Natural killer cell treated with Interleukin-12 subunit alpha and Interleukin-12 subunit beta and Interleukin-15 and Interleukin-18, amount 100 ng/mL, for 72 hours (primary cell): ENCODE data around the gene RPE65. TPM values are rescaled to one million over a fixed set of nuclear protein-coding genes. Genes with fewer than 3 reads are reported as not detected.

Experiments used
- ATAC-seq, 2 donors: fragments of 150-1000 bp; cut with Tn5 transposase in 1 of 2; sonication (Bioruptor Pico), chemical (Tn5 transposase) in 1 of 2; 2 replicates each; pipeline ENCODE4 v1.10.0; 2021
- DNase-seq: peaks from one replicate; pipeline ENCODE4 v3.0.0; 2022; ENCODE audit warnings: low spot score
- H3K27ac Mint-ChIP-seq, 2 donors: 1 replicate in 1 of 2; 2 replicates in 1 of 2; pipeline ENCODE4 v1.8.0; 2022; ENCODE audit warnings: mixed read lengths in 2 of 2, mild to moderate bottlenecking in 1 of 2, moderate library complexity in 1 of 2
- H3K27me3 Mint-ChIP-seq, 2 donors: 1 replicate in 1 of 2; 2 replicates in 1 of 2; pipeline ENCODE4 v1.8.0; 2022; ENCODE audit warnings: mixed read lengths in 2 of 2
- H3K36me3 Mint-ChIP-seq: one replicate; pipeline ENCODE4 v1.8.0; 2022; ENCODE audit warnings: mixed read lengths
- H3K4me1 Mint-ChIP-seq, 2 donors: 1 replicate in 1 of 2; 2 replicates in 1 of 2; pipeline ENCODE4 v1.8.0; 2022; ENCODE audit warnings: low read depth in 2 of 2, mixed read lengths in 2 of 2, mild to moderate bottlenecking in 1 of 2
- H3K4me3 Mint-ChIP-seq: one replicate; pipeline ENCODE4 v1.8.0; 2022; ENCODE audit warnings: mixed read lengths
- H3K9me3 Mint-ChIP-seq: 2 replicates; pipeline ENCODE4 v1.8.0; 2022; ENCODE audit warnings: mixed read lengths
- total RNA-seq, 2 donors: library from RNA; stranded (reverse); gene quantifications; one replicate each; pipeline ENCODE4 v1.2.3, GENCODE V29; 2022

RPE65 gene
- total RNA-seq, 2 donors from 2014 or later, result not detected

DNA sequence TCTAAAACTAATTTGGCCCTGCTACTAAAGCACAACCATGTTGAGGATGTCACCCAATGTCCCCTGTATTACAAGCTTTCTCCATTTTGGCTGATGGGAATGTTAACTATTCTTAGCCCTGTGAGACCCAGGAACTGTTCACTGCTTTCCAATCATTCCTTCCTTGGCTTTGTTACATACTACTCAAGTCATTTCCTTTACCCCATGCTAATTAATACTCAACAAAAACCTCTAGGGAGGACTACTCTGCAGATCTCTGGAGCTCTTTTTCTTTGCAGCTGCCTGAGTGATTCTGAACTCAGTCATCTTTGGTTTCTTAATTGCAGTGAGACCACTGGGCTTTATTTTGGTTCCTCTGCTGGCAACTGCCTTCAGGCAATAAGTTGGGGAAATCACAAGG is 23.3 kb upstream of the RPE65 start:
- Mint-ChIP-seq H3K27ac (no peak overlapping the region), H3K9me3 (peaks cover 8% of the 10 kb centered on the region), H3K27me3 (no peaks in the 10 kb centered on the region), H3K4me3 (no peak overlapping the region), H3K4me1 (no peaks in the 10 kb centered on the region), H3K36me3 (peaks cover 4% of the 10 kb centered on the region)
- no peak for ATAC-seq
- DNase-seq, result no peak

DNA sequence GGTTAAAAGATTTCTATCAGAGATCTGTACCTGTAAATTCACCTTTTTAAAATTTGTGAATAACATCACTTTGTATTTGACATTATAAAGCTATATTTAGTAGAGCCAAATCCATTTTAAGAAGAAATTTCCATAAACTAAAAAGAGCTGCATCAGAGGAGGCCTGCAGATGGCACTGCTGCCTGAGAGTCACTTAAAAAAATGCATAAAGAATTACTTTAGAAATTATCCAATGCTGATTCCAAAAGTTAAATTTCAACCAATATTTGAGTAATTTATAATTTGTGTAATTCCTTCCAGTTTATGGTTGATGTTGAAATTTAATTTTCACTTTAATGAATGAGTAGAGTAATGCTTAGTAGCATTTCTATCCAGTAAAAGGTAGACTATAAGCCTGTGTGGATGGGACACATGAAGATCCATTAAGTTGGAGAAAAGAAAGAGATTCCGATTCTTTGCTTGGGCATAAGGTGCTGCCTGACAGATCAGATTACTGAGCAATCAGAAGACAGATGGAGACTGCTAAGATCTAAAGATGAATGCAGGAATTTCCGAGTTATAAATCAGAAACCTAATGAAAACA is 20.7 kb upstream of the RPE65 start:
- H3K27ac Mint-ChIP-seq, result no peak overlapping the region
- ATAC-seq (no peak), DNase-seq (no peak)
- H3K27me3 Mint-ChIP-seq, result peaks cover 0 to under 1% of the 10 kb centered on the region in 2 donors
- H3K36me3 Mint-ChIP-seq, result peaks cover 4% of the 10 kb centered on the region
- H3K4me1 Mint-ChIP-seq, result no peaks in the 10 kb centered on the region
- no peak overlapping the region for H3K4me3 Mint-ChIP-seq
- H3K9me3 Mint-ChIP-seq, result peaks cover 8% of the 10 kb centered on the region

DNA sequence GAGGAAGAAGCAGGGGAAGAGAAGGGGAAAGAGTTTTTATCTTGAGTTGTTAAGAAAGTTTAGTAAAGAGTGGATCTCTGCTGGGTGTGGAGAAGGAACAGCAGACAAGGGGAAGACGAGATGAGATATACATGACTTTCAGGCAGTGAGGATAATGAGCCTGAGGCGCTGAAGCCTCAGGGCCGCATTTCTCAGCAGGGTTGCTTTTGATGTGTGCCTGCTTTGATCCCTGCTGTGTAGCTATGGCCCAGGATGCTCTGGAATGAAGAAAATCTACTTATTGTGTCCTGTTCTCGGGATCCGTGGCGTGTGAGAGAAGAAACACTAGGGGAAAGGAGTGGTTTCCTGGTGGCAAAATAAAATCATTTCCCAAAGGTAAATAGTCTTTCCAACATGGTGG is 15.1 kb upstream of the RPE65 start:
- no peak overlapping the region for H3K4me3 Mint-ChIP-seq
- no peak overlapping the region for H3K27ac Mint-ChIP-seq
- peaks cover 10% of the 10 kb centered on the region for H3K9me3 Mint-ChIP-seq
- no peak for DNase-seq
- H3K27me3 Mint-ChIP-seq, result peaks cover 5 to 18% of the 10 kb centered on the region in 2 donors
- H3K4me1 Mint-ChIP-seq, result no peaks in the 10 kb centered on the region
- ATAC-seq, result no peak
- H3K36me3 Mint-ChIP-seq, result peaks cover 15% of the 10 kb centered on the region

DNA sequence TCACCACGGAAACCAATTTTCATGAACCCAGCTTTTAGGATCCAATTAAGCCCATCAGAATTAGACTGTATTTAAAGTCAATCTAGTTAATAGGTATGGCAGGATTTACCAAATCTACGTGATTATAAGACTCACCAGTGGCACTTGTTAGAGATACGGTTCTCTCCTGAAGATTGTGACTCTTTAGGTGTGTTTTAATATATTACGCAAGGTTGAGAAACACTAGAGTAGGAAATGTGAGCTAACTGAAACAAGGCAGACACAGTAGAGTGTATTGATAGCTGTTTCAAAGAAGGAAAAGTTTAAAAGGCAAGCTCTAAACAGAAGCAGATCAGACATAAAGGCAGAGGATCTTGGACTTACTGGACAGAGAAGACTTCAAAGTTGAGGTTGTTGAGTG is 11.2 kb upstream of the RPE65 start:
- H3K27ac Mint-ChIP-seq, result no peak overlapping the region
- H3K36me3 Mint-ChIP-seq, result peaks cover 15% of the 10 kb centered on the region
- no peak overlapping the region for H3K4me3 Mint-ChIP-seq
- DNase-seq (no peak), ATAC-seq (no peak)
- H3K9me3 Mint-ChIP-seq, result peaks cover 10% of the 10 kb centered on the region
- no peaks in the 10 kb centered on the region for H3K4me1 Mint-ChIP-seq
- H3K27me3 Mint-ChIP-seq, result peaks cover 5 to 27% of the 10 kb centered on the region in 2 donors

DNA sequence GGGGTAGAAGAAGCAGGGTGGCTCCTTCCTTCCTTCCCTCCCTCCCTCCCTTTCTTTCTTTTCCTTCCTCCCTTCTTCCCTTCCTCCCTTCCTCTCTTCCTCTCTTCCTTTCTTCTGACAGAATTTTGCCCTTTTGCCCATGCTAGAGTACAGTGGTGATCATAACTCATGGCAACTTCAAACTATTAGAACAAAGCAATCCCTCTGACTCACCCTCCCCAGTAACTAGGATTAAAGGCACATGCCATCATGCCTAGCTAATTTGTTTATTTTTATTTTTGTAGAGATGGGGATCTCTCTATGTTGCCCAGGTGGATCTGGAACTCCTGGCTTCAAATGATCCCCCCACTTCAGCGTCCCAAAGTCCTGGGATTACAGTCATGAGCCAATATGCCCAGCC is 10.0 kb upstream of the RPE65 start:
- no peak for ATAC-seq
- H3K4me1 Mint-ChIP-seq, result no peaks in the 10 kb centered on the region
- no peak for DNase-seq
- H3K27me3 Mint-ChIP-seq, result peaks cover 5 to 27% of the 10 kb centered on the region in 2 donors
- no peak overlapping the region for H3K27ac Mint-ChIP-seq
- peaks cover 10% of the 10 kb centered on the region for H3K36me3 Mint-ChIP-seq
- no peak overlapping the region for H3K4me3 Mint-ChIP-seq
- H3K9me3 Mint-ChIP-seq, result peaks cover 9% of the 10 kb centered on the region

DNA sequence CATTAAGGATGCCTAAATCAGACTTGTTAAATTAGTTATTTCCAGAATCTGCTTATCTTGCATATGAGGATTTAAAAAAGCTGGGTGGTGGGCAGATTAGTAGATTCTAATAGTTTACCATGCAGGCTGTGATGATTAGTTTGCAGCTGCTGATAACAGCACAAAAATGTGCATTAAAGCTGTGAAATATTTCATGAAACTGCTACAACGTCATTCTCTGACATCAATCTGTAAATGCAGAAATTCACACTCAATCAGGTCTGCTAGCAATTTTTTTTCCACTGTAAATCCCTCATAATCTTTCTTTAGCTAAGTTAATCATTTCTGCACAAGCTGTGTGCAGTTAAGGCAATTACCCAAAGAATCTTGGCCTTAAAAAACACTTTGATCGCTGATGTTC is 9.3 kb upstream of the RPE65 start:
- Mint-ChIP-seq H3K4me1 (no peaks in the 10 kb centered on the region), H3K9me3 (peaks cover 7% of the 10 kb centered on the region), H3K27me3 (peaks cover 0 to 22% of the 10 kb centered on the region in 2 donors), H3K4me3 (no peak overlapping the region), H3K27ac (no peak overlapping the region), H3K36me3 (peaks cover 5% of the 10 kb centered on the region)
- DNase-seq, result no peak
- ATAC-seq, result no peak

DNA sequence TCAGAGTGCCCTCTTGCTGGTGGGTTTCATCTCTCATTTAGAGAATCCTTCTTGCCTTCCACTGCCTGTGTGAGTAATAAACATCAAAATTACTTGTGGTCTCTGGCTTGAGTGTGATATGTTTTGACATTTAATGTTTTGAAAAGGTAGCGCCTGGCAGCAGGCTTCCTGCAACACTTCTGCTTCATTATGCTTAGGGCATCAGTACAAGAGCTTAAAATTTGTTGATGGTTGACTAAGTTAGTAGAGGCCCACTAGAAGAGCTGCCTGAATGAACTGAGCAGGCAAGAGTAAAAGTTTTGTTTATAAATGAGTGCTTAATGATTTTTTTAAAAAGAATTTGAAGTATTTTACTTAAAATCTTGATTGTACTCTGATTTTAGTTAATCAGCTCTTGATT is 6.4 kb upstream of the RPE65 start:
- DNase-seq (no peak), ATAC-seq (no peak)
- Mint-ChIP-seq H3K27me3 (peaks cover 0 to 16% of the 10 kb centered on the region in 2 donors), H3K36me3 (no peaks in the 10 kb centered on the region), H3K4me3 (no peak overlapping the region), H3K9me3 (peaks cover 5% of the 10 kb centered on the region), H3K4me1 (no peaks in the 10 kb centered on the region), H3K27ac (no peak overlapping the region)

DNA sequence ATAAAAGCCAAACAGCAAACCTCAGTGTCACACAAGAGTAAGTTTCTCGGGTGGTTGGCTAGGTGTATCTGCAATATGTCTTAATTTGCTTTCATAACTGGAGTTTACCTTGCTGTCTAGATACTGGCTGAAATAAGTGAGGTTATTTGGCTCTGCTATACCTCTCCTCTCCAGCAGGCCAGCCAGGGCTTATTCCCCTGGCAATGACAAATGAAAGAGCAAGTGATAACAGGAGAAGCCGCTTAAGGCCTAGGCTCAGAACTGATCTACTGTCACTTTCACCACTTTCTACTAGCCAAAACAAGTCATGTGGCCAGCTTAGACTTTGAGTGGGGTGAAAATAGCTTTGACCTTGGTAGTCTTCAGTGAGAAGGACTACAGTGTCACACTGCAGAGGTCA is 4.8 kb upstream of the RPE65 start:
- H3K36me3 Mint-ChIP-seq, result no peaks in the 10 kb centered on the region
- no peaks in the 10 kb centered on the region for H3K4me1 Mint-ChIP-seq
- ATAC-seq (no peak), DNase-seq (no peak)
- H3K27ac Mint-ChIP-seq, result no peak overlapping the region
- H3K27me3 Mint-ChIP-seq, result peaks cover 0 to 16% of the 10 kb centered on the region in 2 donors
- no peak overlapping the region for H3K4me3 Mint-ChIP-seq
- peaks cover 5% of the 10 kb centered on the region for H3K9me3 Mint-ChIP-seq

DNA sequence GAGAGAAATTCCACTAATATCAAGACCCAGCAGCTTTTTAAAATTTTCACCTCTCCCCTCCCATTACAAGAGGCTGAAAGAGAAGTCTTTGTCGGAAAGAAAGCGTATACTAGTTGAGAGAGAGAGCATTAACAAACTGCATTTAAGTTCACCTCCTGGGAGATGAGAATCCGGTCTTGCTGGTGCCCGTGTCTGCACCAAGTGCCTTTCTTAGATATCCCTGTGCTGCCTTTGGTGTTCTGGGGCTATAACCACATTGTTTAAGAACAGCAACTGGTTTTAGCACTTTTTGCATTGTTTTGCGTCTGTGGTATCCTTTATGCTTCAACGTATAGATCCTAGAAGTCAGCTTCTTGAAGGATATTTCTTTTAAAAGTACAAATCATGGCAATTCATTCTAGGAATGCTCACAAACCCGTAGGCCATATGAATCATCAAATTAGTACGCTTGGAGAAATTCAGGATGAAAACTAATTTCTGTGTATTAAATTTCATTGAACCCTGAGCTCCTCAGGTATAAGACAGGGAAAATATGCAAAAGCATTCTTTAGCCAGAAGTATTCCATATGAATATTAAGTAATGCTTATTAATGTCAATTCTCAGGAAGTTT is 3.4 kb upstream of the RPE65 start:
- Mint-ChIP-seq H3K36me3 (no peaks in the 10 kb centered on the region), H3K27ac (no peak overlapping the region), H3K4me3 (no peak overlapping the region), H3K4me1 (peaks cover 0 to 3% of the 10 kb centered on the region in 2 donors), H3K27me3 (peaks cover 0 to 8% of the 10 kb centered on the region in 2 donors), H3K9me3 (peaks cover 5% of the 10 kb centered on the region)
- DNase-seq (no peak), ATAC-seq (no peak)

DNA sequence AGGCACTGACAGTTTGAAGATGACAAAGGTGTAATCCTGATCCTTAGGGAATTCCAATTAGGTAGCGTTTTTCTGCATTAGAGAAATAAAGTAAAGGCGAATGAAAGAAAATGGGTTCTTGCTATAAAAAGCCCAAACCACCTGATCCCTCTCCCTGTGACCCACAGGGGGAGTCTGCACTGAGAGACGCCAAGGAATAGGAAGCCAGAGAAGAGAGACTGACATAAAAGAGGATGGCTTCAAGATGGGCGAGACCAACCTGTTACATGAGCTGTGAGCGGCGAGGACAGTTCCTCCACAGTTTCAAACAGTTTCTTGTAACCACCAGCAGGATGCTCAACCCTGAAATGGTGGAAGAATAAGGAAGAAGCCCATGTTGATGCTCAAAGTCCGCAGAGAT is 1.4 kb downstream of the RPE65 start:
- H3K9me3 Mint-ChIP-seq, result no peaks in the 10 kb centered on the region
- no peak overlapping the region for H3K4me3 Mint-ChIP-seq
- ATAC-seq (no peak), DNase-seq (no peak)
- H3K27ac Mint-ChIP-seq, result no peak overlapping the region
- no peaks in the 10 kb centered on the region for H3K36me3 Mint-ChIP-seq
- peaks cover 0 to 3% of the 10 kb centered on the region in 2 donors for H3K4me1 Mint-ChIP-seq
- peaks cover 2 to 8% of the 10 kb centered on the region in 2 donors for H3K27me3 Mint-ChIP-seq

DNA sequence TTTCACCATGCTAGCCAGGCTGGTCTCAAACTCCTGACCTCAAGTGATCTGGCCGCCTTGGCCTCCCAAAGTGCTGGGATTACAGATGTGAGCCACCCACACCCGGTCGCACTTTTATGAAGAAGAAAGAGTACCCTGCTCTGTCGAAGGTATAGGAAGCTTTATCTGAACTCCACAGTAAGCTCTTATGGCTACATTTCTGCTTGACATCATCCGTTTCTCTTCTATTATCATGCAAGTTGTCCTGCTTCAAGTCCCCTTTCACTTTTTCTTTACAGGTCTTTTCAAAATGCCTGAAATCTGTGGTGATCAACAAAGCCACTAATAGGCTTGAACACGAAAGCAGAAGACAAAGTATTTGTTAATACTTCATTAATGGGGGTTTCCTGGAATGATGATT is 4.0 kb downstream of the RPE65 start:
- H3K4me1 Mint-ChIP-seq, result peaks cover 0 to 3% of the 10 kb centered on the region in 2 donors
- ATAC-seq (no peak), DNase-seq (no peak)
- no peak overlapping the region for H3K27ac Mint-ChIP-seq
- H3K9me3 Mint-ChIP-seq, result no peaks in the 10 kb centered on the region
- H3K4me3 Mint-ChIP-seq, result no peak overlapping the region
- peaks cover 3 to 16% of the 10 kb centered on the region in 2 donors for H3K27me3 Mint-ChIP-seq
- H3K36me3 Mint-ChIP-seq, result no peaks in the 10 kb centered on the region

DNA sequence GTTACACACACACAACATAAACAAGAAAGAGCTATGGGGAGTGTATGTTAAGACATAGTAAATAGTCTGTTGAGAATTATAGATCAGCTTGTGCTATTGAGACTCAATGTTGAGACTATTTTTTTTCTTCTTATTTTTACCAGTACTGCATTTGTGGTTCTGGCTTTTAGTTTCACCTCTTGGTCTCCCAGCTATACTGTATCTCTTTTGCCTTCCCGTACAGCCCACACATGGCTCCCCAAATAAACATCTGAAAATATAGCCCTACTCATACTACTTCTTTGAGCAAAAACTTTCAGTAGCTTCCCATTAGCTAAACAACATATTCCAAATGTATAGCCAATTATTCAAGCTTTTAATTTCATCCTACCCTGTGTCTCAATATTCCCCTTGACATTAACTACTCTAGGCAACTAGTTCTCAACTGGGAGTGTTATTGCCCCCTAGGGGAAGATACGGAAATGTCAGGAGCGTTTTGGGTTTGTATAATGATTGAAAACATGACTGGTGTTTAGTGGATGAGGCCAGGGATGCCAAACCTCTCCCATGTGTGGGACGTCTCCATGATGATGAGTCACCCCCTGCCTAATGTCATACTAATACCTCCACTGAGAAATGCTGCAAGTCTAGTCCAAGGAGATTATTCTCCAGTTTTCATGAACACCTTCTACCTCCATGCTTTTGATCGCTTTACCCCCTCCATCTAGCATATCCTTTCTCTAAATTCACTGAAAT is 6.8 kb downstream of the RPE65 start:
- Mint-ChIP-seq H3K9me3 (peaks cover 5% of the 10 kb centered on the region), H3K4me3 (no peak overlapping the region), H3K27me3 (peaks cover 7 to 21% of the 10 kb centered on the region in 2 donors), H3K27ac (no peak overlapping the region), H3K4me1 (no peaks in the 10 kb centered on the region), H3K36me3 (no peaks in the 10 kb centered on the region)
- no peak for DNase-seq
- no peak for ATAC-seq

DNA sequence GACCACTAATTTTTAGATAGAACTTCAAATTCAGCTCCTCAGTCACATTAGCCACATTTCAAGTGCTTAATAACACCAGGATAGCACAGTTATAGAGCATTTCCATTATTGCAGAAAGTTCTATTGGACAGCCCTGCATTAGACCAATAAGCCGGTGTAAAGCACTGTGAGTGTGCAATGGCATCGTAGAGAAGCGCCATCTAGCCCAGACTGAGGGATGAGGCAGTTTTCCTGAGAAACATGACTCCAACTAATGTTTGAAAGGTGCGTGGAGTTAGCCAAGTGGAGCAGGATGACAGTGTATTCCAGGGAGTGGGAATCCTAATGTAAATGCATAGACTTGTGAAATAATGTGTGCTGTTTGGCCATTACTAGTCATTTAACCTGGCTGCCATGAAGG is 7.7 kb downstream of the RPE65 start:
- H3K9me3 Mint-ChIP-seq, result peaks cover 5% of the 10 kb centered on the region
- no peaks in the 10 kb centered on the region for H3K4me1 Mint-ChIP-seq
- no peak for DNase-seq
- ATAC-seq, result no peak
- H3K27ac Mint-ChIP-seq, result no peak overlapping the region
- no peaks in the 10 kb centered on the region for H3K36me3 Mint-ChIP-seq
- H3K27me3 Mint-ChIP-seq, result peaks cover 10 to 27% of the 10 kb centered on the region in 2 donors
- no peak overlapping the region for H3K4me3 Mint-ChIP-seq

DNA sequence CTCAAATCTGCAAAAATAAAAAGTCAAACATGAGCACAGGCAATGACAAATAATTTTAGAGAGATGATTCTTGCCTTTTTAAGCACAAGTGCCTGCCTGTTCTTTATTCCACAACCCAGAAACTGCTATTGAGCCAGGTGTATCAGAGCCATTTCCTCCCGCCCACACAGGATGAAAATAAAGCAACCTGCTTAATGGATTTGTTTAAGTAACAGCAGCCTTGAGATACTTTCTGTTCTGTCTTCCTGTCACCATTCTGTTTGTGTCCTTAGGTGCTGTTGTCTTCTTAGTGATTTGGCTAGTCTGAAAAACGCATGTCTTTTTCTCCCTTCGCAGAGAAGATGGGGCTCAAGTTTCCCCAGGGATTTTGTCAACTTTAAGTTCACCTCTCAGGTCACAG is 11.4 kb downstream of the RPE65 start:
- ATAC-seq (no peak), DNase-seq (no peak)
- no peaks in the 10 kb centered on the region for H3K36me3 Mint-ChIP-seq
- H3K9me3 Mint-ChIP-seq, result peaks cover 8% of the 10 kb centered on the region
- H3K27me3 Mint-ChIP-seq, result peaks cover 11 to 24% of the 10 kb centered on the region in 2 donors
- no peaks in the 10 kb centered on the region for H3K4me1 Mint-ChIP-seq
- no peak overlapping the region for H3K4me3 Mint-ChIP-seq
- H3K27ac Mint-ChIP-seq, result no peak overlapping the region
